Activated CD8-positive, alpha-beta T cell treated with anti-CD3 and anti-CD28 coated beads for 36 hours (primary cell): Measurements from ENCODE around the gene ATP8B3. TPM values are rescaled to one million over a fixed set of nuclear protein-coding genes. Genes with fewer than 3 reads are reported as not detected.

ENCODE experiments used
- ATAC-seq: fragments of 200-7000 bp; cut with Tn5 transposase; one replicate; pipeline ENCODE4 v1.10.0; 2021; ENCODE audit warnings: mild to moderate bottlenecking, moderate library complexity
- CTCF ChIA-PET: fragments of 350-600 bp; sonication (Branson Sonifier 250); formaldehyde crosslinking; loops from one replicate; lab custom pipeline; 2021; ENCODE audit warnings: antibody characterized with exemption; lab: Charles Lee
- POLR2A ChIA-PET: fragments of 350-600 bp; sonication (Branson Sonifier 250); formaldehyde crosslinking; loops from one replicate; lab custom pipeline; 2021; ENCODE audit warnings: antibody characterized with exemption; lab: Charles Lee
- DNase-seq: peaks from one replicate; pipeline ENCODE4 v3.0.0-alpha.2; 2020
- H3K27ac Mint-ChIP-seq: one replicate; pipeline ENCODE4 v1.8.0; 2021; ENCODE audit warnings: mild to moderate bottlenecking, mixed read lengths
- H3K27me3 Mint-ChIP-seq: one replicate; pipeline ENCODE4 v1.8.0; 2021; ENCODE audit warnings: mixed read lengths
- H3K36me3 Mint-ChIP-seq: one replicate; pipeline ENCODE4 v1.8.0; 2021; ENCODE audit warnings: low read depth, mixed read lengths
- H3K4me1 Mint-ChIP-seq: one replicate; pipeline ENCODE4 v1.8.0; 2021; ENCODE audit warnings: low read depth, mixed read lengths
- H3K4me3 Mint-ChIP-seq: one replicate; pipeline ENCODE4 v1.8.0; 2021; ENCODE audit warnings: mild to moderate bottlenecking, moderate library complexity, mixed read lengths
- H3K9me3 Mint-ChIP-seq: one replicate; pipeline ENCODE4 v1.8.0; 2021; ENCODE audit warnings: mixed read lengths
- intact Hi-C: fragments of 100-400 bp; cut with micrococcal nuclease; formaldehyde crosslinking; loops from one replicate; pipeline ENCODE4 v1.10.0; 2022
- total RNA-seq, 2 experiments: library from RNA; stranded (reverse); gene quantifications; one replicate each; pipeline ENCODE4 v1.2.3, GENCODE V29; 2021
- TF ChIP-seq, protein P1 (sequence below): fragments of 200-600 bp; IDR thresholded peaks from one replicate; pipeline ENCODE4 v1.8.0; 2022; ENCODE audit warnings: antibody characterized with exemption, mild to moderate bottlenecking

The ATP8B3 gene
- total RNA-seq, 2 experiments from 2014 or later: 5.8 to 8.2 TPM

DNA sequence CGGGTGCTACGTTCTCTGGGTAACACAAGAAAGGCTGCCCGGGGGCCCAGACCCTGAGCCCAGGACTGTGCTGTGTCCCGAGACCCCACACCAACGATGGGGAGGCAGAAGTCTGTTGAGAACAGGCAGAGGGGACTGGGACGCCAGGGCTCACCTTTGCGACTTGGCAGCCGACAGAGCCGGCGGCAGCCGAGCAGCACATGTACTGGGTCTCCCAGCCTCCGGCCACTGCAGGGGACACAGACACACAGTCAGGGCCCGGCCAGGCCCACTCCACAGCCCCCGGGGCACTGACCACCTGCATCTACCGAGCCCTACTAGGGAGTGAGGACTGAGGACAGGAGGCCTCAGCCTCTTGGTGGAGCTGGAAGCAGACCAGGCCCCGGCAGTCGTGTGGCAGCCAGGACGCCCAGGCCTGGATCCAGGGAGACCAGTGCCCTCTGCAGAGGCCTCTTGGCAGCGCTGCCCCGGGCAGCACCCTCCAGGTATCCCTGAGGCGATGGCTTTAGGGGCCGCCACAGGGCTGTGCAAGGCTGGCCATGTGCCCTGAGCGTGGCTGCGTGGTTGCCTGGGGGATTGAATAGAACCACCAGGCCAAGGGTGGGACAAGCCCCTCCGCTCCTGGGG, 5.6 kb upstream of the ATP8B3 start:
- ATAC-seq (no peak), DNase-seq (no peak)
- CTCF ChIA-PET: interaction anchor here (1.0 kb wide), 2 partner anchors 8 to 21 kb away, joined by 3 to 4 read pairs; no protein-coding TSS in a partner anchor
- Mint-ChIP-seq H3K27ac (no peak overlapping the region), H3K4me1 (peaks cover 8% of the 10 kb centered on the region), H3K4me3 (no peak overlapping the region), H3K27me3 (no peaks in the 10 kb centered on the region), H3K36me3 (peaks cover 12% of the 10 kb centered on the region), H3K9me3 (no peaks in the 10 kb centered on the region)
- POLR2A ChIA-PET: interaction anchor here (1.4 kb wide), 1 partner anchor 13 kb away, joined by 3 read pairs; no protein-coding TSS in a partner anchor
- TF ChIP-seq, protein P1, sequence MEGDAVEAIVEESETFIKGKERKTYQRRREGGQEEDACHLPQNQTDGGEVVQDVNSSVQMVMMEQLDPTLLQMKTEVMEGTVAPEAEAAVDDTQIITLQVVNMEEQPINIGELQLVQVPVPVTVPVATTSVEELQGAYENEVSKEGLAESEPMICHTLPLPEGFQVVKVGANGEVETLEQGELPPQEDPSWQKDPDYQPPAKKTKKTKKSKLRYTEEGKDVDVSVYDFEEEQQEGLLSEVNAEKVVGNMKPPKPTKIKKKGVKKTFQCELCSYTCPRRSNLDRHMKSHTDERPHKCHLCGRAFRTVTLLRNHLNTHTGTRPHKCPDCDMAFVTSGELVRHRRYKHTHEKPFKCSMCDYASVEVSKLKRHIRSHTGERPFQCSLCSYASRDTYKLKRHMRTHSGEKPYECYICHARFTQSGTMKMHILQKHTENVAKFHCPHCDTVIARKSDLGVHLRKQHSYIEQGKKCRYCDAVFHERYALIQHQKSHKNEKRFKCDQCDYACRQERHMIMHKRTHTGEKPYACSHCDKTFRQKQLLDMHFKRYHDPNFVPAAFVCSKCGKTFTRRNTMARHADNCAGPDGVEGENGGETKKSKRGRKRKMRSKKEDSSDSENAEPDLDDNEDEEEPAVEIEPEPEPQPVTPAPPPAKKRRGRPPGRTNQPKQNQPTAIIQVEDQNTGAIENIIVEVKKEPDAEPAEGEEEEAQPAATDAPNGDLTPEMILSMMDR: no peak
- intact Hi-C loops: no loop called here

DNA sequence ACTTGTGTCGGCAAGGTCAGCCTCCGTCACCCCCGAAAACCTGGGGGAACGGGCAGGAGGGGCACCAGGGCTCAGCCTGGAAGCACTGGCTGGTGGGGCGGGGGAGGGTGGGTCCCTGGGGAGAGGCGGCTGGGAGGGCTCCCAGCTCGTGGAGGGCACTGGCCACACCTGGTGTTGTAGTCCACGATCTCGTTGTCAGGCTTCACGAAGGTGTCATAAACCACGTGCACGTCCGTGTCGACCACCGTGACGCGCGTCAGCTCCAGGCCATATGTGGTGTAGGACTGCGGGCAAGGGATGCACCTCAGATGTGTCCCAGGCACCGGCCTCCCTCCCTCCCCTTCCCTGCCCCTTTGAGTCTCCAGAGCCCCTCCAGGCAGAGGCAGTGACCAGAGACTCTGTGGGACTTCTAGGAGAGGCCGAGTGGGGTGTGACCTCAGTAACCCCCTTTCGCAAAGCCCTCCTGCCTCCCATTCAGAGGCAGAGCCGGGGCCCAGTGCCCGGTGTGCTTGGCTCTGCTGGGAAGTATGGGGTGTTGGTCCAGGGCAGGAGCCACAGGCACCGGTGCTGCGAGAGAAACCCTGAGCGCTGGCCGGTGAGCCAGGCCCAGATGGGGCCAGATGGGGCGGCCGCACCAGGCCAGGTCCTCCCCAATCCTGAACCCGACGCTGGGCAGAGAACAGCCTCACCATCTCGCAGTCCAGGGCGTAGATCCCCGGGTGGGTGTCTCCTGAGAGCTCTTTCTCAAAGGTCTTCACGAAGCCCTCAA, 4.6 kb upstream of the ATP8B3 start:
- H3K27ac Mint-ChIP-seq: no peak overlapping the region
- TF ChIP-seq, protein P1: no peak

DNA sequence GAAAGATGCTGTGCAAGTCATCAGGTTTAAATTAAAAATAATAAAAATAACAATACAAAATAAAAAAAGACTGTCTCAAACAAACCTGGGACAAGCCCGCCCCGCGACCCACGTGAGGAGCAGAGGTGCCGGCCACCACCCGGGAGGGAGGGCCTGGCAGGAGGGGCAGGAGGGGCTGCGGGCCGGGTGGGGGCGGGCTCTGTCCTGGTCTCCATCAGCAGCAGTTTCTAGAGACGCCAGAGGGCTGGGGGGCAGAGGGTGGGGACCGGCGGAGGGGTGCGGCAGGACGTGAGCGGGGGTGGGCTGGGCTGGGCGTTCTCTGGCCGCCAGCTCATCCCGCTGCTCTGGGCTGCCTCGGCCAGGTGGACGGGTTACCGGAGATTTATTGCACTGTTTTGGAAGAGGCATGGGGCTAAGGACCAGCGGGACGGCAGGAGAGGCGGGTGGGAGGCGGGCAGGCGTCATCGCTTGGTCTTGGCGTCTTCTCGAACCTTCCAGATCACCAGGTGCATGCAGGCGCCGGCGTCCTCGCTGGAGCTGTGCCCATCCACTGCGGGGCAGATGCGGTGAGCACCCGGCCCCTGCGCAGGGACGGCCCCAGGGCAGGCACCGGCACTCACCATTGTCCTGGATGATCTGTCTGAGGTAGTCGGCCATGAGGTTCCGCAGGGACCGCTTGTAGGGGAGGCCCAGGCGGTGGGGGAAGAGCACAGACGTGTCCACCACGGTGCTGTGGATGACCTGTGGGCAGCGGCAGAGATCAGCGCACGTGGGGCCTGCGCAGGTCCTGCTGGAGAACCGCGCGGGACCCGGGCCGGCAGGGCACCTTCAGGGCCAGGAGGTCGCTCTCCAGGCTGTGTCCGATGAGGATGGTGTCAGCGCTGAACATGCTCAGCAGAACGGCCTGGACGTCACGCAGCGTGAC, 3.8 kb upstream of the ATP8B3 start:
- intact Hi-C loops: no loop called here
- peaks cover 15% of the 10 kb centered on the region for H3K4me1 Mint-ChIP-seq
- ATAC-seq (no peak), DNase-seq (no peak)
- H3K27me3 Mint-ChIP-seq: no peaks in the 10 kb centered on the region
- H3K4me3 Mint-ChIP-seq: no peak overlapping the region
- ChIA-PET POLR2A (no interaction called here), CTCF (no interaction called here)
- H3K36me3 Mint-ChIP-seq: peaks cover 7% of the 10 kb centered on the region
- TF ChIP-seq, protein P1: no peak
- H3K9me3 Mint-ChIP-seq: no peaks in the 10 kb centered on the region
- no peak overlapping the region for H3K27ac Mint-ChIP-seq

More for the DNA sequence above, 4.6 kb upstream of the ATP8B3 start:
- no peak for ATAC-seq
- intact Hi-C loops: no loop called here
- Mint-ChIP-seq H3K4me3 (no peak overlapping the region), H3K4me1 (peaks cover 11% of the 10 kb centered on the region), H3K36me3 (peaks cover 7% of the 10 kb centered on the region), H3K27me3 (no peaks in the 10 kb centered on the region), H3K9me3 (no peaks in the 10 kb centered on the region)
- ChIA-PET CTCF (no interaction called here), POLR2A (no interaction called here)
- DNase-seq: no peak

DNA sequence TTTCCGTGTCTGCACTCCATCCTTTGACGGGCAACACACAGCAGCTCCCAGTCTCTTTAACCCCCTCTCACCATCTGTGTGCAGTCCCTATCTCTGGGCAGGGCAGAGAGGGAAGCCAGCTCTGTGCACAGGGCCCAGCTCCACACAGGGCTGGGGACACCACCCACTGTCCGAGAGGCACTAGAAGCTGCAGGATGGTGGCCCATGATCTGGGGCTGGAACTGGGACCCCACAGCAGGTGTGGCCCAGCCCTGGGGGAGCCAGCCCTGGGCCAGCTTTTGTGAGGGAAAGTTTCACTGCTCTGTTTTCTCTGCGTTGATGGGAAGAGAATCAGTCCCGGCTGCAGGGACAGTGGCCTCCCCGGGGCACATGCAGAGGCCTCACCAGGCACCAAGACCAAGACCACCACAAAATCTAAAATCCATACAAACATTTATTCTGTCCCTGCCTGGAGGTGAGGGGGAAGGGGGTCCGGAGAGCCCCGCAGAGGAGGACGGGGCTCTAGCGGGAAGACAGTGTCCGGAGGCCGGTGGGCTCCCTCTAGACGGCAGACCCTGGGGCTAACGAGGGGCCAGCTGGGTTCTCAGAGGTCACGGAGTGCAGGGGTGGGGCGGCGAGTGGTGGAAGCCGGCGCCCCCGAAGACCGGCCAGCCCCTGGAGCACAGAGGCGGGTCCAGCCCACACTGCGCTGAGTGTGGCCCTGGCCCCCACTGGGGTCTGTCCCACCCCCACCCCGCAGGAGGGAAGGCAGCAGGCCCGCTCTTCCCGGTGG, 2.9 kb upstream of the ATP8B3 start:
- TF ChIP-seq, protein P1: no peak
- POLR2A ChIA-PET: no interaction called here
- Mint-ChIP-seq H3K27ac (no peak overlapping the region), H3K9me3 (no peaks in the 10 kb centered on the region), H3K4me3 (no peak overlapping the region), H3K36me3 (peaks cover 3% of the 10 kb centered on the region), H3K4me1 (peaks cover 15% of the 10 kb centered on the region), H3K27me3 (no peaks in the 10 kb centered on the region)
- CTCF ChIA-PET: interaction anchor here (0.9 to 2.1 kb wide), 5 partner anchors 11 to 269 kb away, joined by 3 to 7 read pairs (median 4); no protein-coding TSS in a partner anchor
- intact Hi-C loops: no loop called here
- ATAC-seq (no peak), DNase-seq (no peak)
